Activated CD4-positive, alpha-beta T cell treated with anti-CD3 and anti-CD28 coated beads, Interleukin-2, amount 10 ng/mL, durations not matched to agents 7 days and 5 days (primary cell): ENCODE results near the gene ZNF335. TPM values are rescaled to one million over a fixed set of nuclear protein-coding genes. Genes with fewer than 3 reads are reported as not detected.
"Not testable (repeated sequence)": the region's sequence is repeated elsewhere in the genome, so short reads cannot be mapped to it uniquely, and the experiment has no call there.

Source experiments
- CTCF ChIA-PET: fragments of 350-600 bp; sonication (Branson Sonifier 250); formaldehyde crosslinking; loops from one replicate; lab custom pipeline; 2021; ENCODE audit warnings: antibody characterized with exemption; lab: Charles Lee
- POLR2A ChIA-PET: fragments of 350-600 bp; sonication (Branson Sonifier 250); formaldehyde crosslinking; loops from one replicate; lab custom pipeline; 2021; ENCODE audit warnings: antibody characterized with exemption; lab: Charles Lee
- DNase-seq: peaks from one replicate; pipeline ENCODE4 v3.0.0-alpha.2; 2020
- H3K27ac Mint-ChIP-seq: one replicate; pipeline ENCODE4 v1.8.0; 2021; ENCODE audit warnings: mild to moderate bottlenecking, moderate library complexity, mixed read lengths
- H3K27me3 Mint-ChIP-seq: one replicate; pipeline ENCODE4 v1.8.0; 2021; ENCODE audit warnings: mixed read lengths
- H3K36me3 Mint-ChIP-seq: one replicate; pipeline ENCODE4 v1.8.0; 2021; ENCODE audit warnings: low read depth, mixed read lengths
- H3K4me1 Mint-ChIP-seq: one replicate; pipeline ENCODE4 v1.8.0; 2021; ENCODE audit warnings: mixed read lengths
- H3K4me3 Mint-ChIP-seq: one replicate; pipeline ENCODE4 v1.8.0; 2021; ENCODE audit warnings: mild to moderate bottlenecking, moderate library complexity, mixed read lengths
- H3K9me3 Mint-ChIP-seq: one replicate; pipeline ENCODE4 v1.8.0; 2021; ENCODE audit warnings: mixed read lengths
- total RNA-seq, 2 experiments: library from RNA; stranded (reverse); gene quantifications; one replicate each; pipeline ENCODE4 v1.2.3, GENCODE V29; 2021

The ZNF335 gene
- total RNA-seq, 2 experiments from 2014 or later, result 40.4 to 41.2 TPM

DNA sequence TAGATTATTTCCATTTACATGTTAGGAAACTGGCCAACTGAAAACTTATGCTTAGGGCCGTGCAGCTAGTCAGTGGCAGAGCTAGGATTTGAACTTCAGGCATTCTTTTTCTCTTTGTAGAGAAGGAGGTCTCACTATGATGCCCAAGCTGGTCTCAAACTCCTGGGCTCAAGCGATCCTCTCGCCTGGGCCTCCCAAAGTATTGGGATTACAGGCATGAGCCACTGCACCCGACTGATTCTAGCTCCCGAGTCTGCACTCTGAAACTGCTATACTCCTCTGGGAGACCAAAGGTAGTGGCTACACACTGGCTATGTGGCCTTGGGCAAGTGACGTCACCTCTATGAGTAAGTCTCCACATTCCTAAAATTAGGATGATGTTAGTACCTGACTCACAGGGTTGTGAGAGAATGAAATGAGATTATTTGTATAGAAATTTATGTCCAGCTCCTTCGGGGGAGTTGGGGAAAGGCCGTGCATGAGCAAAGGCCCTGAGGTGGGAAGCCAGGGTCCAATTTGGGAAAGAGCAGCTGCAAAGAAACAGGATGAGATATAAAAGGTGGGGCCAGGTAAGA lies 66.4 kb downstream of the ZNF335 start:
- no peak overlapping the region for H3K27ac Mint-ChIP-seq
- no peaks in the 10 kb centered on the region for H3K36me3 Mint-ChIP-seq
- DNase-seq, result no peak
- H3K27me3 Mint-ChIP-seq, result peaks cover under 1% of the 10 kb centered on the region
- CTCF ChIA-PET, result interaction anchor here (1.4 to 2.0 kb wide), 3 partner anchors 9 to 18 kb away, joined by 4 to 5 read pairs (median 5); partner anchors contain the start of genes CTSA, NEURL2 and SPATA25
- POLR2A ChIA-PET, result no interaction called here
- H3K4me1 Mint-ChIP-seq, result peaks cover 2% of the 10 kb centered on the region
- no peak overlapping the region for H3K4me3 Mint-ChIP-seq
- H3K9me3 Mint-ChIP-seq, result no peaks in the 10 kb centered on the region

- POLR2A ChIA-PET, result no interaction called here
- Mint-ChIP-seq H3K9me3 (no peaks in the 10 kb centered on the region), H3K4me1 (no peaks in the 10 kb centered on the region), H3K27me3 (no peaks in the 10 kb centered on the region), H3K36me3 (no peaks in the 10 kb centered on the region), H3K4me3 (no peak overlapping the region), H3K27ac (no peak overlapping the region)
- no peak for DNase-seq
- CTCF ChIA-PET, result interaction anchor here (1.4 to 2.0 kb wide), 4 partner anchors 8 to 17 kb away, joined by 4 to 5 read pairs (median 4); partner anchors contain the start of genes CTSA, NEURL2 and SPATA25
Measured at GRCh38 chr20:45904583-45905504, 67.2 kb downstream of the ZNF335 start.

- CTCF ChIA-PET, result no interaction called here
- no peaks in the 10 kb centered on the region for H3K27me3 Mint-ChIP-seq
- POLR2A ChIA-PET, result no interaction called here
- no peak for DNase-seq
- no peaks in the 10 kb centered on the region for H3K9me3 Mint-ChIP-seq
- no peak overlapping the region for H3K4me3 Mint-ChIP-seq
- H3K4me1 Mint-ChIP-seq, result no peaks in the 10 kb centered on the region
- no peak overlapping the region for H3K27ac Mint-ChIP-seq
- no peaks in the 10 kb centered on the region for H3K36me3 Mint-ChIP-seq
Measured at GRCh38 chr20:45902199-45902701, 69.8 kb downstream of the ZNF335 start.

DNA sequence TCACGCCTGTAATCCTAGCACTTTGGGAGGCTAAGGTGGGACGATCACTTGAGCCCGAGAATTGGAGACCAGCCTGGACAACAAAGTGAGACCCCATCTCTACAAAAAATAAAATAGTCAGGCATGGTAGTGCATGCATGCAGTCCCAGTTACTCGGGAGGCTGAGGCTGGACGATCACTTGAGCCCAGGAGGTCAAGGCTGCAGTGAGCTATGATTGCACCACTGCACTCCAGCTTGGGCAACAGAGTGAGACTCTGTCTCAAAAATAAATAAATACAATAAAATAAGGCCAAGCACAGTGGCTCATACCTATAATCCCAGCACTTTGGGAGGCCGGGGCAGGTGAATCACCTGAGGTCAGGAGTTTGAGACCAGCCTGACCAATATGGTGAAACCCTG lies 70.7 kb downstream of the ZNF335 start:
- DNase-seq, H3K27ac Mint-ChIP-seq, H3K9me3 Mint-ChIP-seq, H3K36me3 Mint-ChIP-seq, H3K4me3 Mint-ChIP-seq, H3K27me3 Mint-ChIP-seq, POLR2A ChIA-PET, H3K4me1 Mint-ChIP-seq: not testable (repeated sequence)
- CTCF ChIA-PET, result interaction anchor here (1.9 kb wide), 1 partner anchor 8 kb away, joined by 8 read pairs; no protein-coding TSS in a partner anchor

DNA sequence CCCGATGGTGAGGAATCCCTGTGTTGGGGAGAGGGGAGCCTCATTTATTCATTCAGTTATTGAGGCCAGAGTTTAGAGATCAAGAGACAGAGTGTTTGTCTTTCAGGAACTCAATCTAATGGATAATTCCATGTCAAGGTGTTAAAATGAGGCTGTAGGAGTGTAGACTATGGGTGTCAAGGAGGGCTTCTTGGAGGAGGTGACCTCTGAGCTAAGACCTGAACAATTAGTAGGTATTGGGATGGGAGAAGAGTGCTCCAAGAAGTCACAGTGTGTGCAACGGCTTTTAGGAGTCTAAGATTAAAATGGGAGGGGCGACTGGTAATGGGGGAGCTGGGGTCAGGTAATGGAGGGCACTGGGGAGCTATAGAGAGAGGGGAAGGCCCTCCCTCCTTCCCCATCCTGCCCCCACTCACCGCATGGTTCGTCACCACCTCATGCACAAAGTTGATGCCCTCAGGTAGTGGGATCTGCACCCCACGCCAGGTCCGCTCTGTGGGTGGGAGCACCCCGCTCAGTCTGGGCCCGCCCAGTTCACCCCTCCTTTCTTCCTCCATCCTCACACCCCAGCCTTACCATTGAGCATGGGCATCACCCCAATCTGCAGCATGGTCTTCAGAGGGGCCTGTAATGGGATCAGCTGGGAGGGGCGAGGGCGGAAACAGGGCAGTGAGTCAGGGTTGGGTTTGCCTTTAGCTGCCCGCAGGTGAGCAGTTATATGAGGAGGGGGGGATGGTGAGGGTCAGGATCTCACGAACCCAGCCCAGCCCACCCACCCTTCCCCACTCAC lies 72.8 kb downstream of the ZNF335 start:
- no peak for DNase-seq
- H3K9me3 Mint-ChIP-seq, result no peaks in the 10 kb centered on the region
- H3K4me3 Mint-ChIP-seq, result no peak overlapping the region
- H3K27ac Mint-ChIP-seq, result no peak overlapping the region
- ChIA-PET CTCF (interaction anchor here (0.7 to 1.9 kb wide), 7 partner anchors 9 to 75 kb away, joined by 3 to 8 read pairs (median 4); partner anchors contain the start of gene ZSWIM1), POLR2A (no interaction called here)
- H3K36me3 Mint-ChIP-seq, result peaks cover 3% of the 10 kb centered on the region
- H3K4me1 Mint-ChIP-seq, result peaks cover 2% of the 10 kb centered on the region
- H3K27me3 Mint-ChIP-seq, result no peaks in the 10 kb centered on the region

Other genes with a start within 250 kb of the ZNF335 start
- not detected for gene SPINT4, start 249.9 kb downstream of the ZNF335 start, total RNA-seq
- not detected for gene WFDC3, start 180.3 kb downstream of the ZNF335 start, total RNA-seq
- gene DNTTIP1, start 180.2 kb downstream of the ZNF335 start, total RNA-seq, result 10 to 100 TPM; 32.0 to 33.5 TPM
- 100 to 1,000 TPM; 232 to 244 TPM for gene UBE2C, start 159.6 kb downstream of the ZNF335 start, total RNA-seq
- gene TNNC2, start 144.9 kb downstream of the ZNF335 start, total RNA-seq, result not detected
- gene SNX21, start 138.4 kb downstream of the ZNF335 start, total RNA-seq, result under 1 TPM; 0.72 to 0.87 TPM
- gene ACOT8, start 114.8 kb downstream of the ZNF335 start, total RNA-seq, result 10 to 100 TPM; 35.0 to 35.6 TPM
- gene ZSWIM3, start 114.6 kb downstream of the ZNF335 start, total RNA-seq, result 1 to 10 TPM; 6.2 to 6.4 TPM
- 10 to 100 TPM in 1 of 2 experiments, 1 to 10 TPM in 1; 9.8 to 11.5 TPM for gene ZSWIM1, start 91.0 kb downstream of the ZNF335 start, total RNA-seq
- under 1 TPM; 0.56 to 0.84 TPM for gene SPATA25, start 84.6 kb downstream of the ZNF335 start, total RNA-seq
- gene NEURL2, start 81.0 kb downstream of the ZNF335 start, total RNA-seq, result 1 to 10 TPM; 2.6 TPM
- gene CTSA, start 80.9 kb downstream of the ZNF335 start, total RNA-seq, result 10 to 100 TPM; 64.9 to 76.3 TPM
- gene PLTP, start 60.0 kb downstream of the ZNF335 start, total RNA-seq, result under 1 TPM; 0.81 to 0.82 TPM
- gene PCIF1, start 37.5 kb downstream of the ZNF335 start, total RNA-seq, result 10 to 100 TPM; 44.0 to 44.6 TPM
- not detected for gene MMP9, start 36.7 kb upstream of the ZNF335 start, total RNA-seq
- under 1 TPM; 0.42 to 0.87 TPM for gene SLC12A5, start 57.0 kb upstream of the ZNF335 start, total RNA-seq
- gene NCOA5, start 117.8 kb upstream of the ZNF335 start, total RNA-seq, result 10 to 100 TPM; 30.9 to 35.0 TPM
- gene CD40, start 146.1 kb upstream of the ZNF335 start, total RNA-seq, result 1 to 10 TPM; 1.1 to 1.5 TPM